HG02870 (cell line): ENCODE measurements around the gene DEPP1.

ENCODE experiments used
- ATAC-seq: cut with Tn5 transposase; IDR thresholded peaks from one replicate; pipeline ENCODE4 v1.9.1; 2021; ENCODE audit warnings: mild to moderate bottlenecking, moderate library complexity; ENCODE audit not compliant: unreplicated experiment

DEPP1 gene

DNA sequence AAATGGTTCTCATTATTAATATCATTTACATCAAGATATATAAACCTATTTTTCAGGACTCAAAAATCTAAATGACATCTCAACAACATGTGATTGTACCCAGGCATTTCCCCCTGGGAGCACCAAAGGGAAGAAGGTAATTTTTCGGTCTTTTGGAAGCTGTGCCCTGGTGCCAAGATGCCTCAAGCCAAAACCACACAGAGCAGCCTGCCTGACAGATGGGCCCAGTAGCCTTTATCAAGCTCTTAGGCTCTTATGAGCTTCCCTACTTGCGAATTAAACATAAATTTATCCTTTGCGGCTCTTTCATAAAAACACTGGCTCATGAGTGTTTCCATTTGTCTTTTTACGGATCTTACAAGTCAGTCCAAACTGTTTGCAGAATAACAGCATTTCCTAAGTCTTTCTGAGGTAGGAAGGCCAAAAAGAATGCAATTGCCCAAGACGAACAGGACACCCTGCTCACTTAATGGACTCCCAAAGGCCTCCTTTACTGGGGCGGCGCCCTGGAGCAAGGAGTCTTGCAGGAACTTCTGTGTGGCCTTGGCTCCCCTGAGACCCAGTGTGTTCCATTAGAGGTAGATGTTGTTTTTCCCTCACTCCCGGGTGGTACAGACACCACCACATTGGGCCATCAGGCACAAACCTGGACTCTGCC lies 23.1 kb downstream of the DEPP1 start:
- ATAC-seq, result no peak

GRCh38 chr10:44954962-44955361 lies 23.6 kb downstream of the DEPP1 start:
- no peak for ATAC-seq

DNA sequence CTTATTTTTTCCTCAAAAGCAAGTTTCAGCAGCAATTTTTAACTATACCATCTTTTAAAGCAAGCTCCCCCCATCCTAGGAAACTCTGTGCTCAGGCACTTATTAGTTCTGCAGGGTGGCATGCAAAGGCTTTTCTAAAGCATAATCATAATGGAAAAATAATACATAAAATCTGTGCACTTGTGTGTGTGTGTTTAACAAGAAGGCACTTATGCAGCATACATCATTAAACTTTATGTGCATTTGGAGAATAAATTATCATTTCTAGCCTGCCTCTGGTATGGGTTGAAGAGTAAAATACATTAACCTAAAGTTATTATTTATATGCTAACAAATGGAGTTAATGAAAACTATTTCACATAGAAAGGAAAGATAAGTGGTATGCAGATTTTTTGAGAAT lies 24.6 kb downstream of the DEPP1 start:
- no peak for ATAC-seq

GRCh38 chr10:44952779-44953231 lies 25.8 kb downstream of the DEPP1 start:
- no peak for ATAC-seq

- ATAC-seq, result no peak
Observed at GRCh38 chr10:44951576-44952226, 26.9 kb downstream of the DEPP1 start.

DNA sequence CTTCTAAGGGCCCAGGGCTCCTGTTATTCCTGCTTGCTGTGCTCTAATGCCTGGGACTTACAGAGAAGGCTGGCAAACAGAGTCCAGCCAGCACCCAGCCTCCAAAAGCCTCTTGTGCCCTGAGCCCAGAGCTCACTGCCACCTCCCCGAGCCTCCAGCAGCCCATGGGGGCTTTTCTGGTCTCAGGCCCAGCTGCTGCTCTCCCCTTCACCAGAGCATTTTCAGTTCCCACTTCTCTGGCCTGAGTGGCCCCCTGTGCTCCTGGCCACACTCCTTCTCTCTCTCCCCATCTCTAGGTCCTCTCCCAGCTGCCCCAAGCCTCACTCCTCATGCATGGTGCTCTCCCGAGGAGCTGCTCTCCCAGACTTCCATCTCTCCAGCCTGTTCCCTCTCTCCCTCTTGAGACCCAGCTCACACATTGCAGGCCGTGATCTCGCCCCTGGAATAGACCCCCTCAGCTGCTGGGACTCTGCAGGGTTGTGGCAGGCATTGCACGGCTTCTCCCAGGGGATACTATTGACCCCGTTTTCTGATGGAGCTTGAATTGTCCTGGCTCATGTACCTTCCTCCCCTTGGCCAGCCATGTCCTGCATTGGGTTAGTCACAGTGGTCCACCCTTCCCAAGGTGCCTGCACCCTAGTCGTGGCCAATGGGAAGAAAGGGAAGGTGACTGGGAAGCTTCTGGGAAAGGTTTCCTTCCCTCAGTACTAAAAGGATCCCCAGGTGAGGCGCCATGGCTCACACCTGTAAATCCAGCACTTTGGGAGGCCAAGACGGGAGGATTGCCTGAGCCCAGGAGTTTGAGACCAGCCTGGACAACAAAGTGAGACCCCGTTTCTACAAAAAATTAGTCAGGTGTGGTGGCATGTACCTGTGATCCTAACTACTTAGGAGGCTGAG lies 28.0 kb downstream of the DEPP1 start:
- peak; percentile 28 for ATAC-seq

- no peak for ATAC-seq
Observed at GRCh38 chr10:44949915-44950314, 28.7 kb downstream of the DEPP1 start.

GRCh38 chr10:44949127-44949802 lies 29.3 kb downstream of the DEPP1 start:
- ATAC-seq, result no peak

DNA sequence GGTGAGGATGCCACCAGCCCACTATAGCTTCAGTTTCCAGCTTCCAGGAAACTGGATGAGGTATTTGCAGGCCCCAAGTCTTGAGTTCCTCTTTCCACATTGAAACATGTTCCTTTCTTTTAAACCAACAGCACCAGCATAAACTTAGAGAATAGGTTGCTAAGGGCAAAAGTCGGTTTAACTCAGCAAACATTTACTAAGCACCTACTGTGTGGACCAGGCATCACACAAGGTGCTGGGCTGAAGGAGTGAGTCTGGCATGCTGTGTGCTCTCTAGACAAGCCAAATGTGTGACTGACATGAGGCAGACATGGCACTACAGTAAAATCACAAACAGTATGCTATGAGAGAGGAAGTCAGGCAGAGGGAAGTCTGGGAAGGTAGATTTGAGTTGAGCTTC lies 30.0 kb downstream of the DEPP1 start:
- no peak for ATAC-seq

- ATAC-seq, result peak; percentile 74
Observed at GRCh38 chr10:44947371-44948152, 31.0 kb downstream of the DEPP1 start.

- peak; percentile 37 for ATAC-seq
Observed at GRCh38 chr10:44946205-44946604, 32.4 kb downstream of the DEPP1 start.

DNA sequence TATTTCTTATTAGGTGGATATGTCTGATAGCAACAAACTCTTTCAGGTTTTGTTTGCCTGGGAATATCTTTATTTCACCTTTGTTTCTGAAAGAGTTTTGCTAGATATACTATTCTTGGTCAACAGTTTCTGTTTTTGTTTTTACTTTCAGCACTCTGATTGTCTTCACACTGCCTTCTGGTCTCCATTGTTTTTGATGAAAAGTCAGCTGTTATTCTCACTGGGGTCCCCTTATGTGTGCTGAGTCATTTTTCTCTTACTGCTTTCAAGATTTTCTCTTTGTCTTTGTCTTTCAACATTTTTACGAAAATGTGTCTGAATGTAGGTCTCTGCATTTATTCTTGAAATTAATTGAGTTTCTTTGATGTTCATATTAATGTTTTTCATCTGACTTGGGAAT lies 34.3 kb downstream of the DEPP1 start:
- ATAC-seq, result no peak

DNA sequence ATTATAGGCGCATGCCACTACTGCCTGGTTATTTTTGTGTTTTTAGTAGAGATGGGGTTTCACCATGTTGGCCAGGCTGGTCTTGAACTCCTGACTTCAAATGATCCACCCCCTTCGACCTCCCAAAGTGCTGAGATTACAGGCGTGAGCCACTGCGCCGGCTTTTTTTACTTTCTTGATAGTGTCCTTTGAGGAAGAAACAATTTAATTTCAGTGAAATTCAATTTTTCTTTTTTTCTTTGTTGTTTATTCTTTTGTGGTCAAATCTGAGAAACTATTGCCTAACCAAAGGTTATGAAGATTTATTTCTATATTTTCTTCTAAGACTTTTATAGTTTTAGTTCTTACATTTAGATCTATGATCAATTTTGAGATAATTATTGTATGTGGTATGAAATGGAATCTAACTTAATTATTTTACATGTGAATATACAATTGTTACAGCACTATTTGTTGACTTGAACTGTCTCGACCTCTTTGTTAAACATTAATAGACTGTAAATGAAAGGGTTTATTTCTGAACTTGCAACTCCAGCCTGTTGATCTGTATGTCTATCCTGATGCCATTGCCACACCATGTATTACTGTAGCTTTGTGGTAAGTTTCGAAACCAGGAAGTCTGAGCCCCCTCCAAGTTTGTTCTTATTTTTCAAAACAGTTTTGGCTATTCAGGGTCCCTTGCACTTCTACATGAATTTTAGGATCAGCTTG lies 38.8 kb downstream of the DEPP1 start:
- ATAC-seq, result no peak

DNA sequence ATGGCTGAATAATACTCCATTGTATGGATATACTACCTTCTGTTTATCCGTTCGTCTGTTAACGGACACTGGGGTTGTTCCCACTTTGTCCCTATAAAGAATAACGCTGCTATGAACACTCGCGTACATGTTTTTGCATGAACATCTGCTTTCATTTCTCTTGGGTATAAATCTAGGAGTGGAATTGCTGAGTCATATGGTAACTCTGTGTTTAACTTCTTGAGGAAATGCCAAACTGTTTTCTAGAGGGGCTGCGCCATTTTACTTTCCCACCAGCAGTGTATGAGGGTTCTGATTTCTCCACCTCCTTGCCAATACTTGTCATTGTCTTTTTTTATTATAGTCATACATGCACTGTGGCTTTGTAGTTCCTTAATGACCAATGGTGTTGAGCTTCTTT lies 39.7 kb downstream of the DEPP1 start:
- ATAC-seq, result no peak

DNA sequence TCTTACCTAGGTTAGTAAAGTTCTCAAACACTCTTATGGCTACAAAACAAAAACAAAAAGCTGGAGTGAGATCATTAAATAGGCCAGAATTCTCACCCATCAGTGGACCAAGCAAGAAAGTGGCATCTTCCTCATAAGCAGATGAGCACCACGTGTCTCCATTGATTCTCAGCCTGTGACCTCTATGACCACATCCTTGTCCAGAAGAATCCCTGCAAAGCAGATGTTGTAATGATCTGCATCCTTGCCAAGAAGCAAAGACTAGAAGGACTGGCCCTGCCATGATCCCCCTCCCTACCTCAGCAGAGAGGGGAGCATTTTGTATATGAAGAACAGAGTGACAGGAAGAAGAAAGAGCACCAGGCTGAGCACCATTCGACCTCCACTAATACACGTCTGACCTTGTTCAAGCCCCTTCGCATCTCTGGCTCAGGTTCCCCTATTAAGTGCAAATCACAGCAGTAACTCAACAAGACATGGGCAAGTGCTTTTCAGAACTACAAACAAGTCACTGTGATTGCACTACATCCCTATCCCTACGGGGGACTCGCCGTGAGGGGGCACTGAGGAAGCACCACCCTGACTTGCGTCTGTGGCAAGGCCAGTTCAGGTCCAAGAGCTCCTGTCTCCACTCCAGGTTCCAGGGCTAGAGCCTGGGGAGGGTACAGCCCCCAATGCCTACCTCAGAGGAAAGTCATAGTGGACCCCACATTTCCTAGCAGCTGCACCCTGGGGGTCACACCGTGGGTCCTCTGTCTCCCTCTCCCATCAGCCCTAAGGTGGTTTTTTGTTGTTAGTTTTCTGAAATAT lies 41.2 kb downstream of the DEPP1 start:
- no peak for ATAC-seq

GRCh38 chr10:44936314-44936975 lies 42.2 kb downstream of the DEPP1 start:
- ATAC-seq, result no peak

GRCh38 chr10:44935966-44936295 lies 42.7 kb downstream of the DEPP1 start:
- no peak for ATAC-seq

- ATAC-seq, result no peak
Observed at GRCh38 chr10:44935201-44935965, 43.2 kb downstream of the DEPP1 start.
